GM19328 (cell line): Measurements from ENCODE around the gene RUNX1.

Experiments
- ATAC-seq: cut with Tn5 transposase; IDR thresholded peaks from one replicate; pipeline ENCODE4 v1.9.1; 2021; ENCODE audit warnings: mild to moderate bottlenecking, moderate library complexity; ENCODE audit not compliant: unreplicated experiment

The RUNX1 gene

DNA sequence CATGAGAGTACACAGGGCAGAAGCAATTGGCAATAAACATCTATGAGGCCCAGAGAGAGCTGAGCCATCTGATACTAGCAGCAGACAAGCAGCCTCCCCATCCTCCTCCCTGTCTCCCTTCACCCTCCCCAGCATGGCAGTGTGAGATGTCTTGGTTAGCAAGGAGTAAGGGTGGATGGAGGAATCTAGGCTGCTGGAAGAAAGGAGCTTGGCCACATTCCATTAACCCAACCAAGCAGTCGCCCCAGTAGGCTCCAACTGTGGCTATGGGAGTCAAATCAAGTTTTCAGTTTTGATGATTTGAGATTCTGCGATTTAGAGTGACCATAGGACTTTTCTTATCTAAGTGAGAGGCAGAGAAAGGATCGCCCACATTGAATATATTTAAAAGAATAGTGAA is 12.9 kb upstream of the RUNX1 start:
- no peak for ATAC-seq

DNA sequence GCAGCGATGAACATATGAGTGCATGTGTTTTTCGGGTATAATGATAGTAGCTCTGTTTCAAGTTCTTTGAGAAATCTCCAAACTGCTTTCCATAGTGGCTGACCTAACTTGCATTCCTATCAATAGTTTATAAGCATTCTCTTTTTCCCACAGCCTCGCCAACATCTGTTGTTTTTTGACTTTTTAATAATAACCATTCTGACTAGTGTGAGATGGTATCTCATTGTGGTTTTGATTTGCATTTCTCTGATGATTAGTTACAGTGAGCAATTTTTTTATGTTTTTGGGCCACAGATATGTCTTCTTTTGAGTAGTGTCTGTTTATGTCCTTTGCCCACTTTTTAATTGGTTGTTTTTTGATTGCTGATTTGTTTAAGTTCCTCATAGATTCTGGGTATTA is 10.6 kb upstream of the RUNX1 start:
- ATAC-seq, result no peak

GRCh38 chr21:35058058-35058457 is 9.0 kb upstream of the RUNX1 start:
- no peak for ATAC-seq

DNA sequence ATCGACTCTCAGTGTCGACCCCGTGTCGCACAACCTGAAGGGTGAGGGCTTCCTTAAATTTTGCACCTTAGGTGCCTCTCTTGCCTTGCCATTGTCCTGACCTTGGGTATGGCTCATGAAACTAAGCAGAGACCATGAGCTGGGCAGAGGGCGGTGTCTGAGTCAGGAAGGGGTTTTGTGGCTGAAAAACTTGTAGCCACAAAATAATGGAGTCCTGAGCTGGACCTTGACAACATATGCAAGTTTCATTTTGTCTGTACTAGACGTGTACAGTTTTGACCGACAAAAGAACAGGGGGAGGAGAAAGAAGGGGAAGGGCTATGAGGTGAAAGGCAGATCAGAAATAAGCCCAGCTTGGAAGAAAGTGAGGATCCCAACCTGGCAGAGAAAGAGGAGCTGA is 8.3 kb upstream of the RUNX1 start:
- ATAC-seq, result no peak

DNA sequence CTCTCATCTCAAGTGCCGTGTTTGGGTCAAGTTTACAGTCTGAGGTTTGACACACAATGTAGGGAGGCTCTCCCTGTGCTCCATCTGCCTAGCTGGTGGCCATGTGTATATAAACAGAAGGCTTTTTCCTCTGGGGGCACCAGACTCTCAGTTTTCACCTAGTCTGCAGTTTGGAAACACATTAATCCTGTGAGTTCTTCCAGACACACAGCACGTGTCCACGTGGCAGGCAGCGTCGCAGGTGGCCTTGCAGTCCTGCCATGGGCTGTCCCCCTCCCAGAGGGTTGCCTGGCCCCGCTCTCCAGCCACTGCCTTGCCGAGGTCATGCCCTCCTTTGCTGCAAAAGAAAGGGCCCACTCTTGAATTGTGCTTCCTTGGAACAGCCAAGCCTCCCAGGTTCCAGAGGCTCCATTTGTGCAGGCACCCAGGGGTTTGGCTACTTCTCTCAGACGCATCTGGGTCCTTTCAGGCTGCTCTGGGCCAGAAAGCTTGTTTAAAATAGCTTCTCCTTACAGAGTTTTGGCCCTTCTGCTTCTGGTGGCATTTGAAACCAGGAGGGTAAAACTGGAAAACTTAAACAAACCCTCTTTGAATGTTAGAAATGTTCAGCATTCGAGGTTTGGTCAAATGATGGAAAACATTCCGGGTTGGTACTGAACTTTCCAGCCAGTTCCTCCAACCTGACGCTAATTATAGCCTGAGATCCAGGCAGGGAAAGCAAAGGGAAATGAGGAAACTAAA is 4.4 kb upstream of the RUNX1 start:
- no peak for ATAC-seq

DNA sequence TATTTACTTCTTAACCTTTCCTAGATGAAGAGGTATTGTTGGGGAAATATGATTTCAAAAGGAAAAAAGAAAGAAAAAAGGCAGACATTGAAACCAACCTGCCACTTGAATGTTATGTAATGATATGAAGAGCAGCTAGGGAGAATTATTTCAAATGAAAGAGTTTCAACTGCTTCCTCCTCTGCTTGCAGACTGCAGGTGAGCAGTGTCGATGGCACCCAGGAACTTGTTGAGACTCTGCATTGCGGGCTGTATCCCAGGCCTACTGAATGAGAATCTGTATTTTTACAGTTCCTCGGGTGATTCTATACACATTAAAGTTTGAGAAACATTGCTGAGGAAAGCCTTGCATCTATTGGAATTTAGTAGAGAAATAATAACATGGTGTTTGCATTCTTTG is 3.7 kb upstream of the RUNX1 start:
- ATAC-seq, result no peak

DNA sequence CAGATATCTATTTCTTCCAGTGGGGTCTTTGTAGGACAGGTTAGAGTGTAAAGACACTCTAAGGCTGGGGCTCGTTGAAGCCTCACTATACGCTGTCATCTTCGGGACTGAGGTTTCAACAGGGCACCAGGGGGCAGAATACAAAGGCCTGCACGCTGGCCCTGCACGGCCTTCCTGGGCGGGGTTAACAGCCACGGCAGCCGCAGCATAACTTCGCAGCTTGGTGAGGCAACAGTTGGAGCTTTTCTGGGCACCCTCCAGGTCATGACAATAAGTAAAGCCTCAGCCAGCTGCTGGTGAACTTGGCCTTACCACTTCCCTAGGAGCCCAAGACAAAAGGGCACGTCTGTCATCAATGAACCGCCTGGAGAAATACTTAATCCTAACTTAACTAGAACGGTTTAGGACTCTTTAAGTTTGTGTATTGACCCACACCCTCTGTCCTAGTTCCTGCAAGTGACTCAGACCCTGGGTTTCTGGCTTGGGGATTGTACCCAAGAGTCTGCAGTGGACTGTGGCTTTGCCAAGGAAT is 2.3 kb upstream of the RUNX1 start:
- no peak for ATAC-seq

- no peak for ATAC-seq
These were observed 1.5 kb upstream of the RUNX1 start for GRCh38 chr21:35050348-35051286.

DNA sequence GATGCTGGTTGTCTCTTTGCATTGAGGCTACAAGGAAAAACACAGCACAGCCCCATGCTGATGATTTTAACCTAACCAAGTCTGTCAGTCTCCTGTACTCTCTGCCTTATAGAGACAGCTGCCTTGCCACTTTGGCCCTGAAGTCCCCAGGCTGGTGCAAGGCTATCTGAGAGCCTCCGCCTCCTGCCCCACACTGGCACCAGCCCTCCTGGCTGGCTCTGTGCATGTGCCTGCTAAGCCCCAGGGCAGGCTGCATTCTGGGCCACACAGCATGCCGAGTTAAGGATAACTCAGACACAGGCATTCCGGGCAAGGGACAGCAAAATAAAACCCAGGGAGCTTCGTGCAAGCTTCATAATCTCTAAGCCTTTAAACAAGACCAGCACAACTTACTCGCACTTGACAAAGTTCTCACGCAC is 910 bp downstream of the RUNX1 start:
- ATAC-seq, result no peak

- ATAC-seq, result no peak
These were observed 2.2 kb downstream of the RUNX1 start for GRCh38 chr21:35046880-35047229.

GRCh38 chr21:35046263-35046624 is 2.9 kb downstream of the RUNX1 start:
- no peak for ATAC-seq

DNA sequence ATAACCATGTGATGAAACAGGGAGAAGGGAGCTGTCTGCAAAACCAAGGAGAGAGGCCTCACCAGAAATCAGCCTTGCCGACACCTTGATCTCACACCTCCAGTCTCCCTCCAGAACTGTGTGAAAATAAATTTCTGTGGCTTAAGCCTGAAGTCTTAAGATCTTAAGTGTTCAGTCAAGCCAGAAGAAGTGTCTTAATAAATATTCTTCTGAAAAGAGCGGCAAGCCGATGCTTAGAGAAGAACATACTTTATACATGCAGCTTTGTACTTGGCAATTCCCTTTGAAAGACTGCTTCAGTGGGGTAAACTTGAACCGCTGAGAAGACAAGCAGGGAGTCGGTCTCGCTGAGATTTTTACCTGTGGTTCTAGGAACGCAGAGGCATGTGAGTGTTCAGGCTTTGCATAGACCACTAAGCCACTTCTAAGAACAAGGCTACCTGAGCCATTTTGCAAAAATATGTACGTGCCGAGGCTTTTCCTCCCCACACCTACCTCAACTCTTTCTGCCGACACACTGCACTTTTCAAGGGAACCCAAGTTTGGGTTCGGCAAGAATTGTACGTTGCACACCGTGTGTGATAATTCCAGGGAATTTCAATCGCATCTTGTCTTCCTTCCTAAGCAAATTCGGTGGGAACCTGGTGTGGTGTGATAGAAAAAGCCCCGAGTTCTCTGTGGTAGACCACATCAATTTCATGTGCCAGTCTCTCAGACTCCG is 3.4 kb downstream of the RUNX1 start:
- ATAC-seq, result no peak

DNA sequence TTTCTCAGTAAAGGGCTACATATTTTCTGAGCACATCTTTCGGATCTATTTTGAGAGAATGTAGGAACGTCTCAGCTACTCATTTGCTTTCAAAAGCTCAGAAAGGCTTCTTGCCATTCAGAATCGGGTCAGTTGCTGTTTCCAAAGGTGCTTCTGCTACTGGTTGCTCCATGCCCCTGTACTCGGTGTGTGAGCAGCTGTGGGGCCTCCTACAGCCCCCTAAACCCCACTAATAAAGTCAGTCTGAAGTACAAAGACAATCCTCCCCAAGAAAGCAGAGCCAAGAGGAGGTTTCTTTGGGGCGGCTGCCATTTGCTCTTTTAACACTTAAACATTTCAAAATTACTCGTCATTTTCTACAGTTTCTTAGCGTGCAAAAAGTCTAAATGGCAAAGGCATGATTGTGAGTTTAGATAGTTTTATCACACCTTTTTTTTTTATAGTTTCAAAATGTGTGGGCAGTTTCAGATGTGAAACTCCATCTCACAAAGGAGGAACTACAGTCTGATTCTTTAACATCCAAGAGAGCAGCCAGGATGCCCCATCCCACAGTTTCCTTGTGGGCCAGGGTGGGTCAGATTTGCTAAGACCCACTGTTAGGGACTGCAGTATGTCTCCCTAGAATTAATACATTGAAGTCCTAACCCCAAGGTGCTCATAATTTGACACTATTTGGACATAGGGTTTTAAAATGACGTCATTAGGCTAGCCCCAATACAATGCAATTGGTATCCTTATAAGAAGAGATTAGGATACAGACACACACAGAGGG is 4.1 kb downstream of the RUNX1 start:
- no peak for ATAC-seq

DNA sequence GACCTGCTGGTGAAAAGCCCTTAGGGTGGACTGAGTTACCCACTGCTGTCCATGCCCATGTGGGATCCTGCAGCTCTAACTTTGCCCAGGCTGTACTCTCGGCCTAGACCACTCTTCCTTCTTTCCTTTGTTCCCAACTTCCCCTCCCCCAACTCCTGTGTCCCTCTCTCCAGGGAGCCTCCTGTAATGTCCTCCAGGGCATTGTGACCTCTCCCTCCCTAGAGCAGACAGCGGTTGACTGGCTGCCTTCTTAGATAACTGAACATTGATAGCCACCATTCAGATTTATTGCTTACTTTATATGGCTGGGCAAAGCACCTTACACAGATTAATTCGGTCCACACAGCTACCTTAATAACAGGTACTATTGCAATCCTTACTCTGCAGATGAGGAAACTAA is 5.0 kb downstream of the RUNX1 start:
- no peak for ATAC-seq

DNA sequence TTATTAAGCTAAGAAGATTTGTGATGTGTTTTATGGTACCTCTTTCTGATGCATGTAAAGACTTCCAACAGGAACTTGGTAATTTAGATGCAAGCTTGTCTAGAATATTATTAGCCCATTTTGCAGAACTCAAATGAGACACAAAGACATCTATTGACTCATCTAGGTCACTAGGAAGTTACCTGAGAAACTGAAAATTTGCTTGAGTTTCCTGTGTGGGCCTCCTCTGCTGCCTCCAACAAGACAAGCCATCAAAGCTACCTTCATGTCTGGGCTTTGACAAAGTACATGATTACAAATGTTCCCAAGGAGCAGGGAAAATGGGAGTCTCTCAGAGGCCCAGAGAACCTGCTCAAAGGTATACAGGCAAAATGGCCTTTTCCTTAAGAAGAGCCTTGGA is 5.6 kb downstream of the RUNX1 start:
- no peak for ATAC-seq

DNA sequence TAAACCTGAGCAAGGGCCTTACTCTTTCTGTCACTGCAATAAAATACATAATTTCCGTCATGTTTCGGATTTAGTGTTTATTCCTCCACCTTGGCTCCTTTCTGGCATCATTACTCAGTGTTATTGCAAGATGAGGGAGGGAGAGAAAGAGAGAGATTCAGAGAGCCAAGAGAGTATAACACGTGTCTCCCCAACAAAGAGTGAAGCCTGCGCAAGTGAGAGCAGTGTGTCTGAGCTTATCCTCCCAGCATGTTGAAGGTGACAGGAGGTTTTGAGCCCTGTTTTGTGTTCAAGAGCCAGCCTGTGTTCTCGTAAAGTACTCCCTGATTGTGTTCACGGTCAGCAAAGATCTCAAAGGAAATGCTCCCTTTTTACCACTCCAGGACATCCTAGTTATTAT is 6.3 kb downstream of the RUNX1 start:
- ATAC-seq, result no peak

- ATAC-seq, result no peak
These were observed 7.2 kb downstream of the RUNX1 start for GRCh38 chr21:35041881-35042280.

DNA sequence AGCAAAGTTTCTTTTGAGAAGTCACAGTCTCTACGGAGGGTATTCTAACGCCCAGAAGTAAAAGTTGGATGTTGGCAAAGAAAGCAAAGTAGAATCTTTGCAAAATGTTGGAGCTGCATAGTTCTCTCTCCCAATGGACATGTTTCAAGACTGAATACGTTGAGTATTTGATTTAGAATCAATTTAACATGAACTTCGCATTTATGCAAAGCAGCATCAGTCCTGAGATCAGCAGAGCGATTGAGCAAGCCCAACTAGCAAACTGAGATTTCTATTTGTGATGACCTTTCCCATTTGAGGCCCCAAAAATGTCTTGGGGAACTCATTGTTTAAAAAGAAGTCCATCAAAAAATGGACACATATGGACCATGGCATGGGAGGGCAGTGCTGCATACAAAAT is 8.0 kb downstream of the RUNX1 start:
- no peak for ATAC-seq

- ATAC-seq, result no peak
These were observed 9.4 kb downstream of the RUNX1 start for GRCh38 chr21:35039595-35040289.

DNA sequence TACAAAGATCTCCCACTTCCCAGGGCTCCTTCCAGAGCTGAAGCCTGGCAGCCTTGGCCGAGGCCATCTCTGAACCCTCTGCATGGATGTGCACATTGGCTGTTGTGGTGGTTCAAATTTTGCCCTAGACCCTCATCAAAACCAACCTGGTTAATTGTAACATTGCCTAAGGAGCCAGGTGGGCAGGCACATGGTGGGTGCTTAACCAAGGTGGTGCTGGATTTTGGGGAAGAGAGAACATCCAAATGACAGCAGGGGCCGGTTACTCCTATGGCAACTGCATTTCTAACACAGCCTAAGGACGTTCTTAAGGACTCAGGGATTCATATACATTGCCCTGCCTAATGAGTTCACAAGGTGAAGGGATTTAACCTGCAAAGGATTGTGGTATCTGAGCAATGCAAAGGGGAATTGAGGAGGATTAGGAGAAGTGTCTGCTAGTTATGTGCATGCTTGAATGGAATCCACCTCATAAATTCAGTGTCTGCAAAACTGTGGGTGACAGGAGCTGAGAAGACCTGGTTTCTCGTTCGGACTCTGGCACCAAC is 10.3 kb downstream of the RUNX1 start:
- ATAC-seq, result no peak
